Smooth muscle cell (in vitro differentiated cells): ENCODE results near the gene RAP1GDS1. TPM values are rescaled to one million over a fixed set of nuclear protein-coding genes. Genes with fewer than 3 reads are reported as not detected.
"Not testable (repeated sequence)": the region's sequence is repeated elsewhere in the genome, so short reads cannot be mapped to it uniquely, and the experiment has no call there.

ENCODE experiments used
- DNase-seq: peaks from one replicate; lab custom pipeline; 2025; ENCODE audit not compliant: unreplicated experiment; lab: John Stamatoyannopoulos, UW
- H2AFZ ChIP-seq: fragments of 200-600 bp; sonication (generic); 2 replicates; pipeline ENCODE4 v1.6.0; 2016; ENCODE audit warnings: antibody characterized with exemption, low read depth, mild to moderate bottlenecking
- H3F3A ChIP-seq: fragments of 200-600 bp; sonication (generic); 2 replicates; pipeline ENCODE4 v1.6.0; 2017; ENCODE audit warnings: antibody characterized with exemption, low read depth
- H3K27ac ChIP-seq: fragments of 200-600 bp; sonication (generic); 2 replicates; pipeline ENCODE4 v1.5.1; 2016; ENCODE audit warnings: low read depth, mild to moderate bottlenecking
- H3K27me3 ChIP-seq: fragments of 200-600 bp; sonication (generic); 2 replicates; pipeline ENCODE4 v1.6.1; 2016; ENCODE audit warnings: low read depth, mild to moderate bottlenecking
- H3K36me3 ChIP-seq: fragments of 200-600 bp; sonication (generic); 2 replicates; pipeline ENCODE4 v1.5.1; 2016; ENCODE audit warnings: low read depth
- H3K4me1 ChIP-seq: fragments of 200-600 bp; sonication (generic); 2 replicates; pipeline ENCODE4 v1.5.1; 2016; ENCODE audit warnings: low read depth
- H3K4me2 ChIP-seq: fragments of 200-600 bp; sonication (generic); 2 replicates; pipeline ENCODE4 v1.6.0; 2016; ENCODE audit warnings: mild to moderate bottlenecking
- H3K4me3 ChIP-seq: fragments of 200-600 bp; sonication (generic); 2 replicates; pipeline ENCODE4 v1.5.1; 2016; ENCODE audit warnings: mild to moderate bottlenecking
- H3K79me2 ChIP-seq: fragments of 200-600 bp; sonication (generic); 2 replicates; pipeline ENCODE4 v1.6.0; 2016; ENCODE audit warnings: low read depth, mild to moderate bottlenecking
- H3K9ac ChIP-seq: fragments of 200-600 bp; sonication (generic); 2 replicates; pipeline ENCODE4 v1.6.0; 2016; ENCODE audit warnings: low read depth
- H3K9me3 ChIP-seq: fragments of 200-600 bp; sonication (generic); replicated peaks from 2 replicates; pipeline ENCODE4 v1.5.1; 2016; ENCODE audit warnings: low read depth
- H4K20me1 ChIP-seq: fragments of 200-600 bp; sonication (generic); 2 replicates; pipeline ENCODE4 v1.6.0; 2016; ENCODE audit warnings: low read depth
- WGBS: methylation state at CpG from one replicate; pipeline ENCODE4 v1.1.7; 2016; ENCODE audit warnings: low lambda C conversion rate; 5-methylcytosine and 5-hydroxymethylcytosine counted together
- polyA plus RNA-seq: library from polyadenylated mRNA; unstranded; fragments of >200 nt; fragmentation: Nextera tagmentation; extraction: Ambion mirVana; gene quantifications from 2 replicates; pipeline ENCODE4 v1.2.1, GENCODE V29; 2016
- total RNA-seq: library from RNA; depleted of rRNA; stranded (reverse); fragments of >200 nt; gene quantifications from 2 replicates; pipeline ENCODE4 v1.2.3, GENCODE V29; 2014
- TF ChIP-seq, protein P1 (sequence below): fragments of 200-600 bp; sonication (generic); IDR thresholded peaks from 2 replicates; pipeline ENCODE4 v1.5.1; 2017; ENCODE audit warnings: borderline replicate concordance, mild to moderate bottlenecking, antibody characterized with exemption; ENCODE audit not compliant: insufficient read depth, poor library complexity, severe bottlenecking

RAP1GDS1 gene
- total and polyA plus RNA-seq, 2 experiments from 2014 or later: 28.4 to 67.9 TPM

DNA sequence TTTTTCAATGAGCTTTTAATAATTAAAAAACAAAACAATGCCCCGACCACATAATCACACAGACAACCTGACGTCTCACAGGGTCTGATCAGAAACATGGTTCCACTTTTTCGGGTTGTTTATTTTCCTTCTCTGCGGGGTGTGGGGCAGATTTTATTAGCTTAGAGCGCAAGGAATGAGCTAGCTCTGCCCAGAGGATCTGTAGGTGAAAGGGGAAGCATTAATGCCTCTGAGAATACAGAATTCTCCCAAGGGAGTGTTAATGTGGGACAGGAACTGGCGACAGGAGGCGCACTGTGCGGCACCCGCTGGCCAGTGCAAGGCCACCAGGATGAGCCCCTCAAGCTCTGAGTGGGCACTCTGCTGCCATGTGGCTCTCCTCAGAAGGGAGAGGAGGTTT is 215.7 kb downstream of the RAP1GDS1 start:
- Histone ChIP-seq H3F3A (no peaks in the 10 kb centered on the region), H4K20me1 (no peaks in the 10 kb centered on the region), H3K36me3 (no peaks in the 10 kb centered on the region), H3K9ac (no peak overlapping the region), H3K27ac (no peak overlapping the region), H2AFZ (no peak overlapping the region), H3K4me3 (no peak overlapping the region), H3K27me3 (no peaks in the 10 kb centered on the region), H3K79me2 (peaks cover 15% of the 10 kb centered on the region), H3K9me3 (no peaks in the 10 kb centered on the region), H3K4me1 (peaks cover 9% of the 10 kb centered on the region), H3K4me2 (no peak overlapping the region)
- TF ChIP-seq, protein P1, sequence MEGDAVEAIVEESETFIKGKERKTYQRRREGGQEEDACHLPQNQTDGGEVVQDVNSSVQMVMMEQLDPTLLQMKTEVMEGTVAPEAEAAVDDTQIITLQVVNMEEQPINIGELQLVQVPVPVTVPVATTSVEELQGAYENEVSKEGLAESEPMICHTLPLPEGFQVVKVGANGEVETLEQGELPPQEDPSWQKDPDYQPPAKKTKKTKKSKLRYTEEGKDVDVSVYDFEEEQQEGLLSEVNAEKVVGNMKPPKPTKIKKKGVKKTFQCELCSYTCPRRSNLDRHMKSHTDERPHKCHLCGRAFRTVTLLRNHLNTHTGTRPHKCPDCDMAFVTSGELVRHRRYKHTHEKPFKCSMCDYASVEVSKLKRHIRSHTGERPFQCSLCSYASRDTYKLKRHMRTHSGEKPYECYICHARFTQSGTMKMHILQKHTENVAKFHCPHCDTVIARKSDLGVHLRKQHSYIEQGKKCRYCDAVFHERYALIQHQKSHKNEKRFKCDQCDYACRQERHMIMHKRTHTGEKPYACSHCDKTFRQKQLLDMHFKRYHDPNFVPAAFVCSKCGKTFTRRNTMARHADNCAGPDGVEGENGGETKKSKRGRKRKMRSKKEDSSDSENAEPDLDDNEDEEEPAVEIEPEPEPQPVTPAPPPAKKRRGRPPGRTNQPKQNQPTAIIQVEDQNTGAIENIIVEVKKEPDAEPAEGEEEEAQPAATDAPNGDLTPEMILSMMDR: no peak
- WGBS: 93% methylated on average over 9 of the region's 9 CpGs
- DNase-seq: no peak

DNA sequence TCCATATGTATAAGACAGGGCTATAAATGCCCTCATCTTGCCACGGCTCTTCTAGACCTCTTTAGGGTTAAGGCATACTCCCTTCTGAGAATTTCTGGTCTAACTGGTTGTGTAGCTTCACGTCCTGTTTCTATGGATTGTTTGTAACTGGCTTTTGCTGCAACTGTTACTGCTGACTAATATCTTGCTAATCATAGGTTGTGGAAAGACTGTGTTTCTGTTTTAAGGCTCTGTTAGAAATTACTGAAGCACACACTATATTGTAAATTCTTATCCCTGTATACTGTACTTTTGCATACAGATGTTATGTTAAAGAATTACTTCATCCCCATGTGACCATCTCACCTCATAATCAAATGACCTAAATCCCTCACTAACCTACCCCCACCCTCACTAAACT is 218.4 kb downstream of the RAP1GDS1 start:
- H3K4me2 ChIP-seq: peak overlapping the region; percentile 51
- H3F3A ChIP-seq, DNase-seq: not testable (repeated sequence)

DNA sequence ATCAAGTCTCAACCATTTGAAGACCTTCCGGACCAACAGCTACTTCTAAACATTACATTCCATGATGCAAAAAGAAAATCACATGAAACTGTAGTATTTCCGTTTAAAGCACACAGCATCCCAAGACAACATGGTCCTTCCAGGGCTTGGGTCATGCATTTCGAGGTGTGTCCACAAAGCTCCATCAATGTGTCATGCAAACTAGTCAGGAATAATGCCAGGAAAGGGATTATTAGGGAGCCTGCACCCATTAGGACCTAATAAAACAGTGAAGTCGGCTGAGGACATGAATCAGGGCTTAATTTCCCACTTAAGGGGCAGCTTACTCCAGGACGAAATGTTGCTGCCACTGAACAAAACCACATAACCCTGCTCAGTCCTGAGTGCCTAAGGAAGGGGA is 219.4 kb downstream of the RAP1GDS1 start:
- Histone ChIP-seq H3K4me3 (no peak overlapping the region), H4K20me1 (no peaks in the 10 kb centered on the region), H3K79me2 (peaks cover 35% of the 10 kb centered on the region), H3K27me3 (no peaks in the 10 kb centered on the region), H3K9ac (no peak overlapping the region), H3F3A (no peaks in the 10 kb centered on the region), H3K4me2 (peak overlapping the region; percentile 51), H3K4me1 (peaks cover 15% of the 10 kb centered on the region), H3K9me3 (no peaks in the 10 kb centered on the region), H2AFZ (no peak overlapping the region), H3K36me3 (no peaks in the 10 kb centered on the region), H3K27ac (peak overlapping the region; percentile 68)
- no peak for DNase-seq
- WGBS: 70% methylated on average over 5 of the region's 5 CpGs
- TF ChIP-seq, protein P1: no peak

More for the DNA sequence above, 218.4 kb downstream of the RAP1GDS1 start:
- H2AFZ ChIP-seq, H3K27me3 ChIP-seq, H3K9me3 ChIP-seq, H4K20me1 ChIP-seq, H3K4me3 ChIP-seq, H3K9ac ChIP-seq, H3K36me3 ChIP-seq: not testable (repeated sequence)
- 21% methylated on average over 2 of the region's 2 CpGs for WGBS
- Histone ChIP-seq H3K4me1 (peaks cover 15% of the 10 kb centered on the region), H3K79me2 (peaks cover 35% of the 10 kb centered on the region), H3K27ac (peak overlapping the region; percentile 68)

DNA sequence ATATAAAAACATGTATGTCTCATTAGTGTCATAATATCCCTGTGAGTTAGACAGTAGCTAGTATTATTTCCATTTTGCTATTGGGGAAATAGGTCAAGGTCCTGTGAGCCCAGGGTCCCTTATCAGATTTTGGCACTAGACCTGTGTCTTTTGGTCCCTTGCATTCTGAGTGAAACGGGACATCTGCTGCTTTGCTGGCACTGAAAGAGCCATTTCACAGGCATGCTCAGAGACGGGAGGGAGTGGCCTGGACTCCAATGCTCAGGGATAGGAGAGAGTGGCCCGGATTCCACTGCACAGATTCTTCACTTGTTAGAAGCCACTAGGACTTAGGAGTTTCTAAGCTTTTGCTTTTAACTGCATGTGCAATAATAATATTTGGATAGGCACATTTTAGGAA is 220.0 kb downstream of the RAP1GDS1 start:
- peaks cover 15% of the 10 kb centered on the region for H3K4me1 ChIP-seq
- no peaks in the 10 kb centered on the region for H3K27me3 ChIP-seq
- H3K4me3 ChIP-seq: no peak overlapping the region
- peaks cover 35% of the 10 kb centered on the region for H3K79me2 ChIP-seq
- H3K9ac ChIP-seq: no peak overlapping the region
- WGBS: 91% methylated on average over 3 of the region's 3 CpGs
- DNase-seq: no peak
- no peaks in the 10 kb centered on the region for H3K9me3 ChIP-seq
- TF ChIP-seq, protein P1: no peak
- no peaks in the 10 kb centered on the region for H4K20me1 ChIP-seq
- H3F3A ChIP-seq: no peaks in the 10 kb centered on the region
- H3K27ac ChIP-seq: peak overlapping the region; percentile 9
- H3K4me2 ChIP-seq: no peak overlapping the region
- H3K36me3 ChIP-seq: no peaks in the 10 kb centered on the region
- H2AFZ ChIP-seq: no peak overlapping the region
